Vein endothelial cell (primary cell): ENCODE measurements around the gene SNX27. TPM values are rescaled to one million over a fixed set of nuclear protein-coding genes. Genes with fewer than 3 reads are reported as not detected.

Experiments used
- small RNA-seq: library from RNA; depleted of rRNA; stranded (forward); fragments of <200 nt; gene quantifications from one replicate; pipeline ENCODE3, GENCODE V24; 2012
- total RNA-seq: library from RNA; depleted of rRNA; stranded (reverse); fragments of >200 nt; gene quantifications from 2 replicates; pipeline ENCODE4 v1.2.3, GENCODE V29; 2012

The SNX27 gene
- 17.9 and 18.6 TPM in 2 replicates for total RNA-seq

DNA sequence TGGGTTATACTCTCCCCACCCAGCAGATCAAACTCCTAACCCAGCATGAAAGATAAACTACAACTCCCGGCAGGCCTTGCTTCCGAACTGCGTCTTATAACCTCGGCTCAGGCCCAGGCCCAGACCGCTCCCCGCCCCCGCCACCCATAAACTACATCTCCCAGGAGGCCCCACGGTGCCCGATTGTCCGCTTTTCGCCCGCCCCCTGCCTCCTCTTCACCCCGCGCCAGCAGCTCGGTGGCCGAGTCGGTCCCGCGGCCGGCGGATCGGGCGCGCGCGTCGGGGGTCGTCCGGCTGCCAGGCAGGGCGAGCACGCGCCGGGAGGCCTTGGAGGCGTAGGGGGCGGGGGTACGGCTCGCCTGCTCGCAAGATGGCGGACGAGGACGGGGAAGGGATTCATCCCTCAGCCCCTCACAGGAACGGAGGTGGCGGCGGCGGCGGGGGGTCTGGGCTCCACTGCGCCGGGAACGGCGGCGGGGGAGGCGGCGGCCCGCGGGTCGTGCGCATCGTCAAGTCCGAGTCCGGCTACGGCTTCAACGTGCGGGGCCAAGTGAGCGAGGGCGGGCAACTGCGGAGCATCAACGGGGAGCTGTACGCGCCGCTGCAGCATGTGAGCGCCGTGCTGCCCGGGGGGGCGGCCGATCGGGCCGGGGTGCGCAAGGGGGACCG, at the start of gene SNX27:
TSS of gene SNX27 (plus strand) at position 219 of the 669 bp plus-strand sequence. CDS start at position 371, 152 bp downstream.

DNA sequence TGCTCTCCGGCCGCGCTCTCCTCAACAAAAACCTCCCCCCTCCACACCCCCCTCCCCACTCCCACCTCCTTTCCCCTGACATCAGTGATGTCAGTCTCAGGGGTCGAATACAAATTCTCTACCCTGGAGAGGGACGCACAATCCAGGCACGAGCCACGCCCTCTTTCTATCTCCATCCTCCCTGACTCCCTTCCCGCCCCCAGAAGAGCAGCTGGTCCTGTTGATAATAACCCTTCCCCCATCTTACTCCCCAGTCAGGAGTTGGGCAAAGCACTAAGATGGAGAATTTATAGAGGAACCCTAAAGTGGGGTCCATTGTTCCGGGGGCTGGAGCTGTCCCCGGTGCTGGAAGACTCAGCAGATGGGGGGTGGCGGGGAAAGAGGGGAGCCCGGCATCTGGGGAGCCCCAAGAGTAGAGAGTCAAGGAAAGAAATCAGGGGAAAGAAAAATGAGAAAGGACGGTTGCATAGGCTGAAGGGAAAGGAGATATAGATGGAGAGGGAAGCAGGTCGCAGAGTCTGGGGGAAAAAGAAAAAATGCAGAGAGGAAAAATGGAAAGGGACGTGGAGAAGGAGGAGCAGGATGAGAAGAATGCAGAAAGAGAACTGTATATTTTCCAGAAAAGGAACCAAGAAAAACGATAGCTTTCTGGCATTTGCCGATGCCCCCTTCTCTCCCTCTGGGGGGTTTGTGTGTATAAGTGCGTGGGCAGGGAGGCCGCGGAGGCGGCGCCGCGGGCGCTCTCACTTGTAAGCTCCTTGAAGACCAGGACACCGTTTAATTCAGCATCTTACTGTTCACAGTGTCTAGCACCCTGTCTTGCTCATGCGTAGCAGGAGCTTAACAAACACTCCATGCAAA, 105.2 kb downstream of the SNX27 start, which contains the start of gene CELF3:
TSS of gene CELF3 (minus strand) at position 33 of the 861 bp plus-strand sequence. CDS start 783 bp downstream, outside the sequence.

DNA sequence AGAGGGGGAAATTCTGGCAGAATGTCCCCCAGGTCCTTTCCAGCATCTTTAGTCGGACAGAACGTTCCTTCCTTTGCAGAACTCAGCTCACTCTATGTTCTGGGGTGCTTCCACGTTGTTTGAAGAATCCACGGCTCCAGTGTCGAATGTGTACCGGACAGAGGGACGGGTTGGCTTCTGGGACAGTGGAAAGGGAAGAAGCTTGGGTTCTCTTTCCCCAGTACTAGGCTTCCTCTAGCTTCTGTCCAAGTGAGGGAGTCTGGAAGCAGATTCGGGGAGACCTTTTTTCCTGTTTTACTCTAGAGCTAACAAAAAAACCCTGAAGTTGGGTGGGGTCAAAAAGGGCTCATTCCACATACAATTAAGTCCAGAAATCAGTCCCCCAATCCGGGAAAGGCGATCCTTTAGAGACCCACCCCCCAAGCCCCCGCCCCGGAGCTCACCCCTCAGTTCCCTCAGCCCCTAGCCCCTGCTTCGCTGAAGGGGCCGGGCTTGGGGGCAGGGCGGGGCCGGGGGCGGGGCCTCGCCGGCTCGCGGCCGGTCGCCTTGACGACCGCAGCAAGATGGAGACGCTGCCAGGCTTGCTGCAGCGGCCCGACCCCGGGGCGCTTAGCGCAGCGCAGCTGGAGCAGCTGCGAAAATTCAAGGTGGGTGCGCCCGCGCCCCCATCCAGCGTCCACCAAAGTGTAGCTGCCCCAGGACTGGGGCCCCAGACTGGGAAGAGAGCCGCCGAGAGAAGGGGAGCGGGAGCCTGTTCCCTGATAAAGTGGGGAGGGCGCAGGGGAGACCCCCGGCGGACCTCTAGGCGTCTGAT, 109.3 kb downstream of the SNX27 start, which contains the start of gene RIIAD1:
TSS of gene RIIAD1 (plus strand) at position 549 of the 814 bp plus-strand sequence. CDS start at position 564, 15 bp downstream.

Small RNA genes within 50 kb of the gene (small RNA-seq; reads per million reads assigned to genes)
- gene RNU6-1062P (not detected), gene RNU6-662P (not detected)

Other genes with a start within 250 kb of the SNX27 start
- gene SELENBP1, start 239.3 kb upstream of the SNX27 start, total RNA-seq, result 3.3 and 4.2 TPM in 2 replicates
- gene PSMB4, start 212.5 kb upstream of the SNX27 start, total RNA-seq, result 381 and 398 TPM in 2 replicates
- 36.6 and 37.1 TPM in 2 replicates for gene POGZ, start 152.6 kb upstream of the SNX27 start, total RNA-seq
- under 0.01 and 0.96 TPM in 2 replicates for gene CGN, start 100.7 kb upstream of the SNX27 start, total RNA-seq
- 3.9 and 5.9 TPM in 2 replicates for gene TUFT1, start 71.7 kb upstream of the SNX27 start, total RNA-seq
- gene CELF3, start 104.8 kb downstream of the SNX27 start, total RNA-seq, result not detected in 2 replicates
- not detected in 2 replicates for gene RIIAD1, start 109.5 kb downstream of the SNX27 start, total RNA-seq
- 105 and 108 TPM in 2 replicates for gene MRPL9, start 151.4 kb downstream of the SNX27 start, total RNA-seq
- gene TDRKH, start 178.4 kb downstream of the SNX27 start, total RNA-seq, result 3.9 and 4.1 TPM in 2 replicates
- gene LINGO4, start 193.4 kb downstream of the SNX27 start, total RNA-seq, result not detected in 2 replicates
- gene RORC, start 219.8 kb downstream of the SNX27 start, total RNA-seq, result not detected in 2 replicates
- under 0.01 TPM in 1 of 2 replicates, not detected in the other for gene C2CD4D, start 227.8 kb downstream of the SNX27 start, total RNA-seq
- not detected in 2 replicates for gene THEM5, start 241.7 kb downstream of the SNX27 start, total RNA-seq